GM20431 (cell line): ENCODE data around the gene DCAF5.

Experiments used
- in situ Hi-C: fragments of 300-500 bp; cut with MseI, MboI; formaldehyde crosslinking; loops from one replicate; pipeline ENCODE4 v1.15.0; 2020; ENCODE audit warnings: low sequenced_read_pairs; ENCODE audit not compliant: unreplicated experiment

The DCAF5 gene

GRCh38 chr14:69105326-69105725 is 47.6 kb downstream of the DCAF5 start:
- in situ Hi-C loops = no loop called here

- in situ Hi-C loops = no loop called here
Observed at GRCh38 chr14:69101331-69101826, 51.5 kb downstream of the DCAF5 start.

GRCh38 chr14:69097974-69098373 is 54.9 kb downstream of the DCAF5 start:
- in situ Hi-C loops = loop anchor here (25.0 kb wide), 1 partner anchor 186 kb away; no protein-coding TSS in a partner anchor

GRCh38 chr14:69096781-69097475 is 56.0 kb downstream of the DCAF5 start:
- in situ Hi-C loops = loop anchor here (25.0 kb wide), 1 partner anchor 185 kb away; no protein-coding TSS in a partner anchor

- in situ Hi-C loops = loop anchor here (25.0 kb wide), 1 partner anchor 184 kb away; no protein-coding TSS in a partner anchor
Observed at GRCh38 chr14:69096246-69096645, 56.7 kb downstream of the DCAF5 start.

- in situ Hi-C loops = loop anchor here (25.0 kb wide), 1 partner anchor 182 kb away; no protein-coding TSS in a partner anchor
Observed at GRCh38 chr14:69094481-69094880, 58.4 kb downstream of the DCAF5 start.

GRCh38 chr14:69093631-69094421 is 59.1 kb downstream of the DCAF5 start:
- in situ Hi-C loops = loop anchor here (25.0 kb wide), 1 partner anchor 182 kb away; no protein-coding TSS in a partner anchor

GRCh38 chr14:69092840-69093422 is 60.0 kb downstream of the DCAF5 start:
- in situ Hi-C loops = loop anchor here (25.0 kb wide), 1 partner anchor 181 kb away; no protein-coding TSS in a partner anchor

- in situ Hi-C loops = loop anchor here (25.0 kb wide), 1 partner anchor 179 kb away; no protein-coding TSS in a partner anchor
Observed at GRCh38 chr14:69091695-69092094, 61.2 kb downstream of the DCAF5 start.

GRCh38 chr14:69091006-69091405 is 61.9 kb downstream of the DCAF5 start:
- in situ Hi-C loops = loop anchor here (25.0 kb wide), 1 partner anchor 179 kb away; no protein-coding TSS in a partner anchor

- in situ Hi-C loops = loop anchor here (25.0 kb wide), 1 partner anchor 178 kb away; no protein-coding TSS in a partner anchor
Observed at GRCh38 chr14:69090187-69090789, 62.6 kb downstream of the DCAF5 start.

- in situ Hi-C loops = loop anchor here (25.0 kb wide), 1 partner anchor 177 kb away; no protein-coding TSS in a partner anchor
Observed at GRCh38 chr14:69089046-69089445, 63.9 kb downstream of the DCAF5 start.

- in situ Hi-C loops = loop anchor here (25.0 kb wide), 1 partner anchor 176 kb away; no protein-coding TSS in a partner anchor
Observed at GRCh38 chr14:69088586-69088985, 64.3 kb downstream of the DCAF5 start.

- in situ Hi-C loops = loop anchor here (25.0 kb wide), 1 partner anchor 175 kb away; no protein-coding TSS in a partner anchor
Observed at GRCh38 chr14:69087061-69087461, 65.9 kb downstream of the DCAF5 start.

GRCh38 chr14:69086537-69086936 is 66.4 kb downstream of the DCAF5 start:
- in situ Hi-C loops = loop anchor here (25.0 kb wide), 1 partner anchor 174 kb away; no protein-coding TSS in a partner anchor

- in situ Hi-C loops = loop anchor here (25.0 kb wide), 1 partner anchor 172 kb away; no protein-coding TSS in a partner anchor
Observed at GRCh38 chr14:69084023-69084422, 68.9 kb downstream of the DCAF5 start.

GRCh38 chr14:69083181-69083580 is 69.7 kb downstream of the DCAF5 start:
- in situ Hi-C loops = loop anchor here (25.0 kb wide), 1 partner anchor 171 kb away; no protein-coding TSS in a partner anchor

GRCh38 chr14:69081271-69081670 is 71.6 kb downstream of the DCAF5 start:
- in situ Hi-C loops = loop anchor here (25.0 kb wide), 1 partner anchor 169 kb away; no protein-coding TSS in a partner anchor

GRCh38 chr14:69079747-69080146 is 73.2 kb downstream of the DCAF5 start:
- in situ Hi-C loops = loop anchor here (25.0 kb wide), 1 partner anchor 167 kb away; no protein-coding TSS in a partner anchor
